HG03064 (cell line): Measurements from ENCODE around the gene FHIT.

ENCODE experiments used
- ATAC-seq: cut with Tn5 transposase; IDR thresholded peaks from one replicate; pipeline ENCODE4 v1.9.1; 2021; ENCODE audit warnings: low read depth; ENCODE audit not compliant: unreplicated experiment

The FHIT gene

GRCh38 chr3:59885101-59885500 lies 1366.2 kb downstream of the FHIT start:
- no peak for ATAC-seq

GRCh38 chr3:59884409-59884808 lies 1366.8 kb downstream of the FHIT start:
- no peak for ATAC-seq

DNA sequence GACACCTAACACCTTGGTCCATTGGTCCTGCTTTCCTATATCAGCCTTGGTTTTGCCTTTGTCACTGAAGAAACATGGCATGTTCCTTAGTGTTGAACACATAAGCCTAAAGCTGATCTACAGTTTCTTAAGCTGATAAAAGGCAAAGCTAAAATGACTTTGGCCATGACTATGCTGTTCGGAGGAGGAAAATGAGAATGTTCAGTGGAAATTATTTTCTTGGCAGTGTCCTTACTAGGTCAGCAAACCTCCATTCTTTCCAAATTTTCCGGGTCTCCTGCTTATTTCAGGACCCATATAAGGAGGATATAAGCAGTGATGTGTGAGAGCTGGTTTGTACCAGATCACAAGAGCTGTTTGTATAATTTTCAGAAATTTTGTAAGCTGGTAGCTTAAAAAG lies 1368.5 kb downstream of the FHIT start:
- no peak for ATAC-seq

GRCh38 chr3:59880717-59881116 lies 1370.5 kb downstream of the FHIT start:
- no peak for ATAC-seq

DNA sequence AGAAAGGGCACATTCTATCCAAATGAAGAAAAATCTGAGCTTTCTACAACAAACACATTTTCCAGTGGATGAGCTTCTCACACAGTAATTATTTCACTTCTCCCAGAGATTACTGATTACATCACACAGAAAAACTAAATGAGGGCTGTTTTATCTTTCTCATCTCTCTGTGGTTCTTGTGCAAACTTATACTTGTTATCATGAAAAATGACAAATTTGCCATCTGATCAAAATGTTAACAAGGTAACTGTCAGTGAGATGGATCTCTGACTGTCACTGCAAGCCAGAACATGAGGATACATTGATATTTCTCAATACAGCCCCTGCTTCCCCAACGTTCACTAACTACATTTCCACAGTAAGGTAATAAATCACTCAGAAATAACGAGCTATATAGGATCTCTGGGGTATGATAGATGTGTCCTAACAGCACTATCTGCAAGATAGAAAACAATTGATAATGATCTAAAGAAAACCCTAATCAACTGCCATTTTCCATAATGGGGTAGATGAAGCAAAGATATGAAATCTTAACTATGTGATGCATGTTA lies 1372.1 kb downstream of the FHIT start:
- ATAC-seq, result no peak

GRCh38 chr3:59878038-59878427 lies 1373.2 kb downstream of the FHIT start:
- ATAC-seq, result no peak

GRCh38 chr3:59877263-59878037 lies 1373.8 kb downstream of the FHIT start:
- no peak for ATAC-seq

DNA sequence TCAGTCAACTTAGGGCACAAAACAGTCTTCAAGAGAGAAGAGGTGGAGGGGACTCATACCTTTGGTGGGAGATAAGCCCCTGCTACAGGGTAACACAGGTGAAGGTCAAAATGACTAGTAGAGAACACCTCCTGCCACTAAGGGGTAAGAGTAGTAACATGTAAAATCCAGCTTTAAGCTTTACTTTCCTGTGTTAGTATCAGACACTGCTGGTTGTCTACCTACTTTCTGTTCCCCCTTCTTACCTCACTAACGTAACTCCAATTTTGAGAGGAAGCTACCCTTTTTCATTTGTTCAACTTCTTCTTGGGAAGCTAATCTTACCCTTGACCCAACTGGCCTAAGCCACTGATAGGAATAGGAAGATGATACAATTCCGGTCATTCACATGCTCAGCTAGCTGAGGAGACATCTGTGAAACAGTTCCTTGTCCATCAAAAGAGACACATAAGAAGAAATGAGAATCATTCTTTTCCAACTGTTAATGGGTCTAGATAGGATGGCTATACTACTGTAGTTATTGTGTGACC lies 1374.7 kb downstream of the FHIT start:
- no peak for ATAC-seq

DNA sequence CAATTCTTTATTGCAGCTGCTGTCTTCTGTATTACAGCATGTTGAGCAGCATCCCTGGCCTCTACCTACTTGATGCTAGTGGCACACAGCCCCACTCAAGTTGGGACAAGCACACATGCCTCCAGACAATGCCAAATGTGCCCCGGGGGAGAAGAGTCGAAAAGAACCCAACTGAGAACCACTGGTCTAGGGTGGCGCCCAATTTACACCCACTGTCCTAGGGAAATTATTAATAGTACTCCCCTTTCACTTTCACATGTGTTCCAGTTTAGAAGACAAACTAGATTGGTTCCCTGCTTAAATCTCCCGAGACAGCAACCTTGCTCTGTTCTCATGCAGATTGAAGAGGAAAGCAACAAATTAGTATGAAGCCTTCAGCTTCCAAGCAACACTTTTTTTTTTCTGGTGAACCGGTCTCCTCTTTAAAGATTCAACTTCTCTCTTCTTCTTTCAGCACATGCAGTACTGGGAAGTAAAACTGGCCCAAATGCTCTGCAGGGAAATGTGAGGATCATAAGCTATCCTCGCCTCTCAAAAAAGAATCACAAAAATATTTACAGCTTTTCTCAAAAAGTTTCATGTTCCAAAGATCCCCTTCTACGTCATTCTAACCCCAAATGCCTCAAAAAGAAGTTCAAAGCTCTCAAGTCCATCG lies 1377.5 kb downstream of the FHIT start:
- no peak for ATAC-seq

DNA sequence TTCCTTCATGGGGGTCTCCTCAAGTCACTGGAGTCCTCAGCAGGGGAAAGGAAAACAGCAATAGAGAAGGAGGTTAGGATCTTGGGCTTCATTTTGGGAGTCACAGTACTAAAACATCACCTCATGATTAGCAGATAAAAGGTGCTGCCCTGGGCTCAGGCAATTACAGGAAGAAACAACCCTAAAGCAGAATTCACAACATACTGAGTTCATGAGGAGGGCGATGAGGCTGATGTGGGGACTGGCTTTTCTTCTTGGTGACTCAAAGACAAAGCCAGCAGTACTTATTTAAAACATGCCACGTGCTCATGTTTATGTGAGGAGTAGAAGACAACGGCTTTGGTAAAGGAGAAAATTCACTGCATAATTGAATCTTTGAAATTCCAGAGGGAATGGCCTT lies 1379.1 kb downstream of the FHIT start:
- ATAC-seq, result no peak

DNA sequence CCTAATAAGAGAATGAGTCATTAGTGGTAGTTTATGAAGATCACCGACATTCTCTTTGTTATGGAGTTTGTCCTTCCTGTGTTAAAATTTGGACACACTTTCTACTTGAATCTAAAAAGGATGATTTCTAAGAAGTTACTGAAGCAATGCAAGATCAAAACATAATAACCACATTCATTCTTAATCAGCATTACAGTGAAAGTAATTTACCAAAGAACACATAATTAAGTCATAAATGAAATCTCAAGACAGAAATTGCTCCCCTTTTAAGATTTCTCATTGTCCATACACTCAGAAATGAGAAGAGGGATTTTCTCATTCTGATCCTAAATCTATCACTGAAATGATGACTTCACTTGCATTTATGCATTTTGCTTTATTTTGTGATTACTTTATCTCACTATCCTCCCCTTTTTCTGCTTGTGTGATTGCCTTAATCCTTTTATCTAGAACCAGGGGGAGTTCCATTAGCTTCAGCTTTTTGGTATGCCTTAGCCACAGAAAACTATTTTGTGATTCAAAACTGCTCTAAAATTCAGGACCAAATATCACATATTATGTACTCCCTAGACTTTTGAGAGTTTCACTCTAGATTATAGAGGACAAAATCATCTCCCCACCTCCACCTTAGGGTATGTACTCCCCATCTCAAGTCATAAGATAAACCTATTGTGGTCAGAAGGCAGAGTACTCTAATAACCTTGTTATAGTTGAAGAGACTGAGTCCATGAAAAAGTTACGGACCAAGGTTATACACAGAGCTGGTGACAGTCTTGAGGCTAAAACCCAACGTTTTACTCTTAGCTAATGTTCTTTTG lies 1383.9 kb downstream of the FHIT start:
- ATAC-seq, result no peak

DNA sequence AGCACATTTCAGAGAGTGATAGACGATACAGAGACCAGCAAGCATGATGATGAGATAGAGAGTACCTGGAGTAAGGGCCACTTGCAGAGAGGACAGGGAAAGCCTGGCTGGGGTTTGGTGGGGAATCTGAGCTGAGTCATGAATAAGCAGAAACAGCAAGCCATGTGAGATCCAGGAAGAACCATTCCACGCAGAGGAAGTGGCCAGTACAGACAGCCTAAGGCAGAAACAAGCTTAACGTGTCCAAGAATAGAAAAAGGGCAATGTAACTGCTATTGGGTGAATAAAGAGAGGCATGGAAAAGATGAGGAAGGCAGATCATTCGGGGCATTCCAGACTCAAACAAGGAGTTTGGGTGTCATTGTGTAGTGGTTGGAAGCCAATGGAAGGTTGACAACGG lies 1385.2 kb downstream of the FHIT start:
- no peak for ATAC-seq

GRCh38 chr3:59865351-59865750 lies 1385.9 kb downstream of the FHIT start:
- ATAC-seq, result no peak

GRCh38 chr3:59862686-59863085 lies 1388.6 kb downstream of the FHIT start:
- no peak for ATAC-seq

DNA sequence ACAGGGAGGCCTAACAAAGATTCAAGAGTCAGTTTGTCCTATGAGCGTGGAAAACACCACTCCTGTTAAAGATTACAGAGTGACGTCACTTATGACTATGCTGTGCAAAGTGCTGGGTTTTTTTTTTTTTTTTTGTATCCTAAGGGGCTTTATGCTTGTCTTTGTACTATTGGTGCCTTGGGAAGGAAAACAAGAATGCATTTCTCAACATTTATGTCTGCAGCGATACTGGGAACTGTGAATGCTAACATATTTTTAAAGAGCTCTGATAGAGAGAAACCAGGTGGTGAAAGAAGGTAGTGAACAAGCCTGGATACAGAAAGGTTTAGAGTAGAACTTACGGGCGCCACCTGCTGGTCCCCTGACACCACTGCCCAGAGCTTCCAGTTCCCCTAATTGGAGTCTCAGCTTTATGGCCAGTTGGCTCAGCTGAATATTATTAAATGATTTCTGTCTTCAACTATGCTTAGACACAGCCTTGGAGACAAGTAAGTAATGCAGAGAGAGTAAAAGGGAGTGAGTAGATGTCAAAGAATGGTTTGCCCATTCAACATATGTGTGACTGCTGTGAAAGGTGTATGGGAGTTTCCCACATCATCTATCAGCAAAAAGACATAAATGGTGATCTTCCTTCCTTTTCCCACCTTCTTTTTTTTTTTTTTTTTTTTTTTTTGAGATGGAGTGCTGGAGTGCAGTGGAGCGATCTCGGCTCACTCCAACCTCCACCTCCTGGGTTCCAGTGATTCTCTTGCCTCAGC lies 1393.5 kb downstream of the FHIT start:
- ATAC-seq, result peak; percentile 94

DNA sequence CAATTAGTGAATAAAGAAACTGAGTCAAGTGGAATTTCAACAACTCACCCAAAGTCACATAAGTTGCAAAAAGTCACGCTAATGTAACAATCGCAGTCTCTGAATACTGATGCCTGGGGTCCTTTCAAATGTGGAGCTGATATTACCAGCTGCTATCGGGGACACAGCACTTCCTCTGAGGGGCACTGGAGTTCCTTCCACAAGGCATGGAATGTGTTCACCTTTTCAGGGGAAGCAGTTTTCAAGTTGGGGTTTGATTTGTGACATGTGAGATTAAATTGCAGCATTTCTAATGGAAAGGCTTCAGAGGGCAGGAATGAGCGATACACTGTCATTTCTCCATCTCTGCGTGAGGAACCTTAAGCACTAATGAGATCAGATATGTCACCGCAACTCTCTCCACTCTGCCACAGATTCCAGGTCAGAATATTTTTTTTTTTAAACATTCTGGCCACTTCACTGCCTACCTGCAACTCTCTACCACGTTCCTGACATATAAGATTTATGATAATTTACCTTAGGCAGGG lies 1394.3 kb downstream of the FHIT start:
- no peak for ATAC-seq

DNA sequence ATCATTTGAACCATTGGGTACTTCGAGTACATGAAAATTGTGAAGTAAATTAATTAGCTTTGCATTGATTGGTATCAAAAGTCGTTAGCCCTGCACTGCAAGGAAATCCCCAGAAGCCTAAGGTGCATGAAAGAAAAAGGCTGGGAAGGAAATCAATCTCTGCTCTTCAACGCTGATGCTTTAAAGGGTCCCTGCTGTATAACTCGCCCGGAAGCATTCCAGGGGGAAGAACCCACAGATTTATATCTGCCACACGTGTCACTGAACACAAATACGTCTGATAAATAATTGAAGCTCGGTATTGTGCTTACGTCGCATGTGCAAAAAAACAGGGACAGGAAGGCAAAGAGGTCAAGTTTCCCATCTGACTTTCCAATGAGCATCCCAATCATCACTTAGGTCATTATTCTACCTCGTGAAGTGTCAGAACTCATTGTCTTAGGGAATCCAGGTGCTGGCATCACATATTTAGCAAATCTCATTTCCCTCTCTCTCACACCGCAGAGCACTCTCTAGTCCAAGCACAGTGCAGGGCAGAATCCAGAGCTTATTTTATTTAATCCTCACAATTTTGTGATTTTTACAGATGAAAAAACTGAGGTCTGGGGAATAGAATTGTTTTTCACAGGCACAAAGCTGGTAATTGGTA lies 1397.1 kb downstream of the FHIT start:
- no peak for ATAC-seq

DNA sequence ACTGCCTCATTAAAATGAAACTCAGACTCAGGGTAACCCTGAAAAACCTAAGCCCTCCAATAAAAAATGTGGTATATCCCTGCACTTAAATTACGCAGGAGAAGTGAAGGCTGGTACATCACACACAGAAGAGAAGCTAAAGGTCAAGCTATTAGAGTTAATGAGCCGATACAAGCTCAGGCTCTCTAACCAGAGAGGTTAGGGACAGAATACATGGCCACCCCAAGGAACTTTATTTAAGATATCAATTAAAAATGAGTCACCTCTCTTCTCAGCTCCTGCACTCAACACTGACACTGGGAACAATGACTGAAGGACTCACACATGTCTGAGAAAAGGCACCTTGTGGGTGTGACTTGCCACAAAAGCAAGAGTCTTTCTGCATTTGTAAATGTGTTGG lies 1400.8 kb downstream of the FHIT start:
- ATAC-seq, result no peak

DNA sequence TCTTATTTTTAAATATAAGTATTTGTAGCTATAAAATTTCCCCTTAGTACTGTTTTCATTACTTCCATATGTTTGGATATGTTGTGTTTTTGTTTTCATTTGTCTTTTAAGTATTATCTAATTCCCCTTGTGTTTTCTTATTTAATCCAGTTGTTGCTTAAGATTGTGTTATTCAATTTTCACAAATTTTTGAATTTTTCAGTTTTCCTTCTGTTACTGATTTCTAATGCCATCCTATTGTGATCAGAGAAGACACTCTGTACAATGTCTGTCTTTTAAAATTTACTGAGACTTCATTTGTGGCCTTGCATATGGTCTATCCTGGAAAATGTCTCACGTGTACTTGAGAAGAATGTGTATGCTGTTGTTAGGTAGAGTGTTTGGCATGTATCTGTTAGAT lies 1405.9 kb downstream of the FHIT start:
- ATAC-seq, result no peak

- no peak for ATAC-seq
Observed at GRCh38 chr3:59843821-59844220, 1407.4 kb downstream of the FHIT start.
